Right atrium auricular region (tissue), 2 donors: Measurements from ENCODE around the gene SLC39A8. TPM values are rescaled to one million over a fixed set of nuclear protein-coding genes. Genes with fewer than 3 reads are reported as not detected.

Experiments used
- DNase-seq: peaks from one replicate; pipeline ENCODE4 v3.0.0-alpha.2; 2019; ENCODE audit warnings: low spot score
- H3K27ac ChIP-seq, 2 donors: fragments of 200-600 bp; sonication (generic); 1 replicate in 1 of 2; 2 replicates in 1 of 2; pipeline ENCODE4 v1.5.1; 2016 to 2019
- H3K27me3 ChIP-seq, 2 donors: fragments of 200-600 bp; sonication (generic); one replicate each; pipeline versions ENCODE4 v1.5.1 to v1.6.0; 2017 to 2019
- H3K36me3 ChIP-seq: fragments of 200-600 bp; sonication (generic); one replicate; pipeline ENCODE4 v1.5.1; 2016
- H3K4me1 ChIP-seq, 2 donors: fragments of 200-600 bp; sonication (generic); one replicate each; pipeline versions ENCODE4 v1.5.1 to v1.6.0; 2017 to 2019
- H3K4me3 ChIP-seq, 2 donors: fragments of 200-600 bp; sonication (generic); 1 replicate in 1 of 2; 2 replicates in 1 of 2; pipeline ENCODE4 v1.5.1; 2017 to 2019; ENCODE audit warnings: mild to moderate bottlenecking in 1 of 2, moderate library complexity in 1 of 2
- H3K9me3 ChIP-seq, 2 donors: fragments of 200-600 bp; sonication (generic); one replicate each; pipeline ENCODE4 v1.5.1; 2019
- CTCF ChIP-seq, 2 donors: fragments of 200-600 bp; sonication (generic); IDR thresholded peaks; one replicate each; pipeline ENCODE4 v1.5.1; 2019; ENCODE audit warnings: antibody characterized with exemption in 2 of 2
- total RNA-seq, 2 donors: library from RNA; depleted of rRNA; stranded (reverse); fragments of >200 nt; gene quantifications; one replicate each; pipeline ENCODE4 v1.1.0, GENCODE V29; 2016

Gene SLC39A8
- total RNA-seq, 2 donors from 2014 or later = 64.3 to 143 TPM

- H3K4me1 ChIP-seq = no peaks in the 10 kb centered on the region
- no peaks in the 10 kb centered on the region for H3K9me3 ChIP-seq
- no peak for DNase-seq
- no peaks in the 10 kb centered on the region for H3K36me3 ChIP-seq
- H3K27ac ChIP-seq = no peak overlapping the region
- TF ChIP-seq CTCF (IDR thresholded peaks at IDR 0.05) = no peak
- no peaks in the 10 kb centered on the region for H3K27me3 ChIP-seq
- H3K4me3 ChIP-seq = no peak overlapping the region
Observed at GRCh38 chr4:102234243-102234838, 110.9 kb downstream of the SLC39A8 start.

GRCh38 chr4:102230194-102230593 is 115.1 kb downstream of the SLC39A8 start:
- peaks cover 0 to 4% of the 10 kb centered on the region in 2 donors for H3K9me3 ChIP-seq
- no peak overlapping the region for H3K4me3 ChIP-seq
- no peak overlapping the region for H3K27ac ChIP-seq
- no peaks in the 10 kb centered on the region for H3K27me3 ChIP-seq
- H3K4me1 ChIP-seq = no peaks in the 10 kb centered on the region
- DNase-seq = no peak
- H3K36me3 ChIP-seq = no peaks in the 10 kb centered on the region
- no peak for TF ChIP-seq CTCF (IDR thresholded peaks at IDR 0.05)

GRCh38 chr4:102227388-102227787 is 117.9 kb downstream of the SLC39A8 start:
- H3K4me3 ChIP-seq = no peak overlapping the region
- DNase-seq = no peak
- TF ChIP-seq CTCF (IDR thresholded peaks at IDR 0.05) = no peak
- H3K4me1 ChIP-seq = no peaks in the 10 kb centered on the region
- no peak overlapping the region for H3K27ac ChIP-seq
- no peaks in the 10 kb centered on the region for H3K27me3 ChIP-seq
- no peaks in the 10 kb centered on the region for H3K36me3 ChIP-seq
- H3K9me3 ChIP-seq = peaks cover 0 to 4% of the 10 kb centered on the region in 2 donors

GRCh38 chr4:102223461-102223860 is 121.8 kb downstream of the SLC39A8 start:
- TF ChIP-seq CTCF (IDR thresholded peaks at IDR 0.05) = no peak
- no peaks in the 10 kb centered on the region for H3K4me1 ChIP-seq
- no peak overlapping the region for H3K27ac ChIP-seq
- H3K4me3 ChIP-seq = no peak overlapping the region
- peaks cover 0 to 4% of the 10 kb centered on the region in 2 donors for H3K9me3 ChIP-seq
- no peaks in the 10 kb centered on the region for H3K27me3 ChIP-seq
- DNase-seq = no peak
- H3K36me3 ChIP-seq = no peaks in the 10 kb centered on the region

GRCh38 chr4:102222838-102223409 is 122.4 kb downstream of the SLC39A8 start:
- no peak for DNase-seq
- no peaks in the 10 kb centered on the region for H3K36me3 ChIP-seq
- H3K4me1 ChIP-seq = no peaks in the 10 kb centered on the region
- no peak for TF ChIP-seq CTCF (IDR thresholded peaks at IDR 0.05)
- H3K27ac ChIP-seq = no peak overlapping the region
- H3K27me3 ChIP-seq = no peaks in the 10 kb centered on the region
- no peak overlapping the region for H3K4me3 ChIP-seq
- H3K9me3 ChIP-seq = peaks cover 0 to 4% of the 10 kb centered on the region in 2 donors

GRCh38 chr4:102219129-102219528 is 126.2 kb downstream of the SLC39A8 start:
- H3K27ac ChIP-seq = no peak overlapping the region
- DNase-seq = no peak
- H3K4me3 ChIP-seq = no peak overlapping the region
- no peaks in the 10 kb centered on the region for H3K36me3 ChIP-seq
- no peaks in the 10 kb centered on the region for H3K4me1 ChIP-seq
- no peak for TF ChIP-seq CTCF (IDR thresholded peaks at IDR 0.05)
- no peaks in the 10 kb centered on the region for H3K9me3 ChIP-seq
- no peaks in the 10 kb centered on the region for H3K27me3 ChIP-seq
